Neural cell (in vitro differentiated cells): ENCODE measurements around the gene TAF7. TPM values are rescaled to one million over a fixed set of nuclear protein-coding genes. Genes with fewer than 3 reads are reported as not detected.

Source experiments
- H2AFZ ChIP-seq: fragments of 200-600, 300-800 bp; sonication (generic), shearing (Covaris generic); 2 replicates; pipeline ENCODE4 v1.6.0; 2014; ENCODE audit warnings: low read depth, mild to moderate bottlenecking, antibody characterized with exemption, low read length, moderate library complexity
- H3F3A ChIP-seq: fragments of 200-600 bp; shearing (Covaris generic); 2 replicates; pipeline ENCODE4 v1.6.1; 2016; ENCODE audit warnings: mild to moderate bottlenecking, moderate library complexity, mixed read lengths, antibody characterized with exemption, low read length; ENCODE audit not compliant: insufficient read depth, poor library complexity, severe bottlenecking
- H3K27ac ChIP-seq: fragments of 200-600, 300-800 bp; sonication (generic), shearing (Covaris generic); 2 replicates; pipeline ENCODE4 v1.5.1; 2014; ENCODE audit warnings: mild to moderate bottlenecking, low read length, moderate library complexity
- H3K27me3 ChIP-seq: fragments of 300-800, 200-600 bp; sonication (generic), shearing (Covaris generic); 2 replicates; pipeline ENCODE4 v1.6.0; 2014; ENCODE audit warnings: mild to moderate bottlenecking, low read depth, low read length, moderate library complexity; ENCODE audit not compliant: insufficient read depth
- H3K36me3 ChIP-seq: fragments of 300-800, 200-600 bp; sonication (generic), shearing (Covaris generic); 2 replicates; pipeline ENCODE4 v1.5.1; 2014; ENCODE audit warnings: mild to moderate bottlenecking, antibody characterized with exemption, low read length, moderate library complexity; ENCODE audit not compliant: insufficient read depth
- H3K4me2 ChIP-seq: fragments of 300-800, 200-600 bp; sonication (generic), shearing (Covaris generic); 2 replicates; pipeline ENCODE4 v1.6.0; 2014; ENCODE audit warnings: mild to moderate bottlenecking, low read length
- H3K4me3 ChIP-seq: fragments of 300-800, 200-600 bp; sonication (generic), shearing (Covaris generic); 2 replicates; pipeline ENCODE4 v1.5.1; 2014; ENCODE audit warnings: mild to moderate bottlenecking, low read length, moderate library complexity
- H3K79me2 ChIP-seq: fragments of 200-600 bp; shearing (Covaris generic); replicated peaks from 2 replicates; pipeline ENCODE4 v1.6.0; 2014; ENCODE audit warnings: mild to moderate bottlenecking, low read length, moderate library complexity; ENCODE audit not compliant: insufficient read depth
- H3K9ac ChIP-seq: fragments of 300-800, 200-600 bp; sonication (generic), shearing (Covaris generic); 2 replicates; pipeline ENCODE4 v1.6.1; 2016; ENCODE audit warnings: mild to moderate bottlenecking, low read length, mixed read lengths
- H3K9me2 ChIP-seq: fragments of 200-600 bp; shearing (Covaris generic); 2 replicates; pipeline ENCODE4 v1.6.1; 2016; ENCODE audit warnings: mild to moderate bottlenecking, low read length, mixed read lengths; ENCODE audit not compliant: insufficient read depth
- H3K9me3 ChIP-seq: fragments of 200-600, 300-800 bp; sonication (generic), shearing (Covaris generic); 2 replicates; pipeline ENCODE4 v1.6.1; 2016; ENCODE audit warnings: mild to moderate bottlenecking, mixed run types, low read length, moderate library complexity, mixed read lengths
- H4K20me1 ChIP-seq: fragments of 200-600 bp; shearing (Covaris generic); 2 replicates; pipeline ENCODE4 v1.6.1; 2016; ENCODE audit warnings: mild to moderate bottlenecking, mixed run types; ENCODE audit not compliant: insufficient read depth
- CTCF ChIP-seq: fragments of 450-650 bp; IDR thresholded peaks from 2 replicates; pipeline ENCODE4 v1.5.1; 2014; ENCODE audit warnings: antibody characterized with exemption, mild to moderate bottlenecking, moderate library complexity; ENCODE audit not compliant: poor library complexity, severe bottlenecking
- EP300 ChIP-seq: fragments of 450-650 bp; conservative IDR thresholded peaks from 2 replicates; pipeline ENCODE4 v1.6.1; 2014; ENCODE audit warnings: antibody characterized with exemption, mild to moderate bottlenecking, moderate library complexity; ENCODE audit not compliant: poor library complexity, severe bottlenecking
- EZH2 ChIP-seq: fragments of 200-600, 300-800 bp; shearing (Covaris generic), sonication (generic); IDR thresholded peaks from 2 replicates; pipeline ENCODE4 v1.6.1; 2014; ENCODE audit warnings: antibody characterized with exemption, low read length, borderline replicate concordance, mild to moderate bottlenecking; ENCODE audit not compliant: insufficient read depth, poor library complexity, severe bottlenecking
- MXI1 ChIP-seq: fragments of 450-650 bp; conservative IDR thresholded peaks from 2 replicates; pipeline ENCODE4 v1.6.1; 2014; ENCODE audit warnings: antibody characterized with exemption, mild to moderate bottlenecking; ENCODE audit not compliant: poor library complexity, severe bottlenecking
- POLR2AphosphoS5 ChIP-seq: IDR thresholded peaks from 2 replicates; pipeline ENCODE4 v1.6.1; 2012
- RAD21 ChIP-seq: fragments of 450-650 bp; conservative IDR thresholded peaks from 2 replicates; pipeline ENCODE4 v1.6.1; 2014; ENCODE audit warnings: antibody characterized with exemption, mild to moderate bottlenecking, moderate library complexity
- REST ChIP-seq: IDR thresholded peaks from 2 replicates; pipeline ENCODE4 v1.6.1; 2012; ENCODE audit warnings: borderline replicate concordance
- SMC3 ChIP-seq: fragments of 450-650 bp; conservative IDR thresholded peaks from 2 replicates; pipeline ENCODE4 v1.6.1; 2014; ENCODE audit warnings: antibody characterized with exemption, mild to moderate bottlenecking, moderate library complexity; ENCODE audit not compliant: poor library complexity
- TAF1 ChIP-seq: IDR thresholded peaks from 2 replicates; pipeline ENCODE4 v1.6.1; 2012; ENCODE audit warnings: low read depth
- polyA plus RNA-seq: library from polyadenylated mRNA; depleted of rRNA; stranded (reverse); fragments of >200 nt; gene quantifications from 2 replicates; pipeline ENCODE4 v1.2.3, GENCODE V29; 2014

TAF7 gene
- polyA plus RNA-seq, 1 donor from 2014 or later, result 198 TPM

DNA sequence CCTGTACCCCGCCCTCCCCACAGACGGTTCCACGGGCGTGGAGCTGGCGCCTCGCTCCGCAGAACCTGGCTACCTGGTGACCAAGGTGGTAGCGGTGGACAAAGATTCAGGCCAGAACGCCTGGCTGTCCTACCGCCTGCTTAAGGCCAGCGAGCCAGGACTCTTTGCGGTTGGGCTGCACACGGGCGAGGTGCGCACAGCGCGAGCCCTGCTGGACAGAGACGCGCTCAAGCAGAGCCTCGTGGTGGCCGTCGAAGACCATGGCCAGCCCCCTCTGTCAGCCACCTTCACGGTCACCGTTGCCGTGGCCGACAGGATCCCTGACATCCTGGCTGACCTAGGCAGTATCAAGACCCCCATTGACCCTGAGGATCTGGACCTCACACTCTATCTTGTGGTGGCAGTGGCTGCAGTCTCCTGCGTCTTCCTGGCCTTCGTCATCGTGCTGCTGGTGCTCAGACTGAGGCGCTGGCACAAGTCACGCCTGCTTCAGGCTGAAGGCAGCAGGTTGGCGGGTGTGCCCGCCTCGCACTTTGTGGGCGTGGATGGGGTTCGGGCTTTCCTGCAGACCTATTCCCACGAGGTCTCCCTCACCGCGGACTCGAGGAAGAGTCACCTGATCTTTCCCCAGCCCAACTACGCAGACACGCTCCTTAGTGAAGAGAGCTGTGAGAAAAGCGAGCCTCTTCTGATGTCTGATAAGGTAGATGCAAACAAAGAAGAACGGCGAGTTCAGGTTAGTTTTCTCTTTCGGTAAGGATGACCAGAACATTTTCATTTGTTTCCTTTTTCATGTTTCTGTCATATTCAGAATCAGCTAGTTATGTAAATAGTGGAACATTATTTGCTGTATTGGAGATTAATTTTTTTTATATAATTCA lies 45.7 kb upstream of the TAF7 start:
- Histone ChIP-seq H3K9me2 (no peaks in the 10 kb centered on the region), H3K79me2 (no peaks in the 10 kb centered on the region), H3K4me3 (no peak overlapping the region), H3K36me3 (no peaks in the 10 kb centered on the region), H3K9ac (no peak overlapping the region), H3K4me2 (no peak overlapping the region), H4K20me1 (no peaks in the 10 kb centered on the region), H2AFZ (no peak overlapping the region), H3K27ac (no peak overlapping the region), H3K27me3 (no peaks in the 10 kb centered on the region), H3F3A (no peaks in the 10 kb centered on the region), H3K9me3 (peaks cover 38% of the 10 kb centered on the region)
- TF ChIP-seq MXI1, result no peak
- no peak for TF ChIP-seq TAF1
- no peak for TF ChIP-seq EZH2

GRCh38 chr5:141363952-141364660 lies 43.5 kb upstream of the TAF7 start, which contains the start of gene PCDHGA5:
Gene PCDHGA5 (plus strand): TSS chr5:141364162. CDS start chr5:141364331, 169 bp downstream.
- Histone ChIP-seq H3K4me2 (no peak within 1 kb of the TSS), H3F3A (no peaks in the 10 kb centered on the region), H3K27me3 (no peaks in the 10 kb centered on the region), H3K9me2 (no peaks in the 10 kb centered on the region), H3K9ac (no peak within 1 kb of the TSS), H2AFZ (no peak within 1 kb of the TSS), H3K36me3 (no peaks in the 10 kb centered on the region), H3K79me2 (no peaks in the 10 kb centered on the region), H3K9me3 (peaks cover 38% of the 10 kb centered on the region), H3K4me3 (no peak within 1 kb of the TSS), H4K20me1 (no peaks in the 10 kb centered on the region), H3K27ac (no peak within 1 kb of the TSS)
- TF ChIP-seq RAD21 (no peak), EZH2 (no peak), MXI1 (no peak), TAF1 (no peak), SMC3 (no peak), EP300 (no peak), REST (no peak), CTCF (no peak), POLR2AphosphoS5 (no peak)
